K562 (cell line): ENCODE data around the gene FEZF1. TPM values are rescaled to one million over a fixed set of nuclear protein-coding genes. Genes with fewer than 3 reads are reported as not detected.

Source experiments
- ATAC-seq: fragments of 200-7000 bp; cut with Tn5 transposase; 3 replicates; pipeline ENCODE4 v1.9.1; 2020; ENCODE audit warnings: moderate library complexity
- BruUV-seq: library from RNA; stranded (reverse); fragments of 400-500 nt; replicated peaks from 2 replicates; lab custom pipeline; 2021; lab: Mats Ljungman, UMichigan
- CTCF ChIA-PET: fragments of 300-600 bp; formaldehyde crosslinking; extraction: SDS; loops from one replicate; lab custom pipeline; 2021; ENCODE audit warnings: low intra/inter-chr PET ratio; lab: Yijun Ruan, JAX
- POLR2A ChIA-PET: fragments of 300-600, 350-650 bp; sonication (Branson Sonifier 250); formaldehyde crosslinking; extraction: SDS; loops from one replicate; lab custom pipeline; 2021; ENCODE audit warnings: antibody characterized with exemption, inconsistent platforms; lab: Yijun Ruan, JAX
- DNase-seq, 4 experiments: peaks; one replicate each; pipeline versions ENCODE4 v3.0.0 to v3.0.0-alpha.2; 2011 to 2018; ENCODE audit warnings: low spot score in 3 of 4, mixed read lengths in 3 of 4; ENCODE audit errors: extremely low read depth in 1 of 4
- FAIRE-seq: peaks from 2 replicates; lab custom pipeline; 2011; peaks lifted over from hg19 to GRCh38; lab: Jason Lieb, UNC
- H2AFZ ChIP-seq: 2 replicates; pipeline ENCODE4 v1.6.0; 2011; ENCODE audit warnings: low read depth, low read length, control low read depth, inconsistent platforms
- H3K27ac ChIP-seq: fragments of 200-600 bp; 3 replicates; pipeline ENCODE4 v1.8.0; 2011; ENCODE audit warnings: low read depth, mild to moderate bottlenecking, control low read depth, inconsistent platforms, low read length, moderate library complexity, mixed read lengths; ENCODE audit errors: extremely low read depth
- H3K27me3 ChIP-seq, 2 experiments: fragments of 300-600 bp in 1 of 2; 2 replicates in 1 of 2; 3 replicates in 1 of 2; pipeline versions ENCODE4 v1.6.0 to v1.8.0; 2011; ENCODE audit warnings: inconsistent platforms in 2 of 2, low read length in 2 of 2, mild to moderate bottlenecking in 1 of 2, mixed read lengths in 1 of 2, moderate library complexity in 1 of 2; ENCODE audit not compliant: control insufficient read depth in 2 of 2, insufficient read depth in 2 of 2
- H3K36me3 ChIP-seq: fragments of 300-600 bp; 3 replicates; pipeline ENCODE4 v1.8.0; 2011; ENCODE audit warnings: mild to moderate bottlenecking, low read length, inconsistent platforms; ENCODE audit not compliant: control insufficient read depth, insufficient read depth
- H3K4me1 ChIP-seq, 2 experiments: fragments of 200-600 bp in 1 of 2; replicated peaks in 1 of 2; 2 replicates in 1 of 2; 3 replicates in 1 of 2; pipeline versions ENCODE4 v1.5.1 to v1.8.0; 2011; ENCODE audit warnings: inconsistent platforms in 2 of 2, low read length in 2 of 2, mild to moderate bottlenecking in 1 of 2, mixed read lengths in 1 of 2, moderate library complexity in 1 of 2; ENCODE audit not compliant: control insufficient read depth in 2 of 2, insufficient read depth in 2 of 2
- H3K4me2 ChIP-seq: 2 replicates; pipeline ENCODE4 v1.6.1; 2011; ENCODE audit warnings: low read length, control low read depth, inconsistent platforms, mixed read lengths; ENCODE audit not compliant: insufficient read depth
- H3K4me3 ChIP-seq: fragments of 200-600 bp; sonication (generic), shearing (Covaris generic); 2 replicates; pipeline ENCODE4 v1.5.1; 2016; ENCODE audit warnings: control low read depth, inconsistent platforms
- H3K79me2 ChIP-seq: fragments of 200-600 bp; 3 replicates; pipeline ENCODE4 v1.8.0; 2011; ENCODE audit warnings: low read length, inconsistent platforms; ENCODE audit not compliant: control insufficient read depth, insufficient read depth
- H3K9ac ChIP-seq, 2 experiments: 2 replicates each; pipeline versions ENCODE4 v1.6.0 to v1.6.1; 2011; ENCODE audit warnings: low read depth in 2 of 2, low read length in 2 of 2, control low read depth in 1 of 2, inconsistent platforms in 1 of 2, mild to moderate bottlenecking in 1 of 2, mixed read lengths in 1 of 2; ENCODE audit not compliant: insufficient read depth in 1 of 2
- H3K9me1 ChIP-seq: one replicate; pipeline ENCODE4 v1.6.0; 2011; ENCODE audit warnings: inconsistent platforms, mild to moderate bottlenecking, low read length, moderate library complexity; ENCODE audit not compliant: control insufficient read depth, insufficient read depth
- H3K9me3 ChIP-seq: replicated peaks from 2 replicates; pipeline ENCODE4 v1.5.1; 2011; ENCODE audit warnings: low read depth, low read length, inconsistent platforms; ENCODE audit not compliant: control insufficient read depth, insufficient read depth
- H4K20me1 ChIP-seq: replicated peaks from 2 replicates; pipeline ENCODE4 v1.6.1; 2011; ENCODE audit warnings: low read length, inconsistent platforms, mixed read lengths; ENCODE audit not compliant: control insufficient read depth, insufficient read depth
- BCLAF1 ChIP-seq, 2 experiments: fragments of 450-650 bp in 1 of 2; IDR thresholded peaks; 2 replicates each; pipeline ENCODE4 v1.6.1; 2011 to 2017; ENCODE audit warnings: low read depth in 2 of 2, antibody characterized with exemption in 1 of 2, borderline replicate concordance in 1 of 2, low read length in 1 of 2, mild to moderate bottlenecking in 1 of 2, mixed read lengths in 1 of 2; ENCODE audit not compliant: control insufficient read depth in 1 of 2
- CCAR2 ChIP-seq: fragments of 200-400 bp; formaldehyde crosslinking; IDR thresholded peaks from 2 replicates; pipeline ENCODE4 v1.6.1; 2017; ENCODE audit warnings: mild to moderate bottlenecking, low read depth, low read length
- DPF2 ChIP-seq: fragments of 450-650 bp; IDR thresholded peaks from 2 replicates; pipeline ENCODE4 v1.6.1; 2016
- HNRNPUL1 ChIP-seq: fragments of 200-400 bp; formaldehyde crosslinking; IDR thresholded peaks from 2 replicates; pipeline ENCODE4 v1.6.1; 2017; ENCODE audit warnings: low read length
- POLR2AphosphoS5 ChIP-seq: IDR thresholded peaks from 2 replicates; pipeline ENCODE4 v1.6.1; 2011; ENCODE audit warnings: mild to moderate bottlenecking, low read depth, low read length, moderate library complexity; ENCODE audit not compliant: control insufficient read depth, insufficient read depth
- PREB ChIP-seq: sonication (generic); formaldehyde crosslinking; IDR thresholded peaks from 2 replicates; pipeline ENCODE4 v1.8.1; 2023; ENCODE audit warnings: mild to moderate bottlenecking, missing genetic modification reagents
- WGBS: fragments of 100-300 bp; shearing (Covaris generic); methylation state at CpG from one replicate; pipeline ENCODE4 v1.1.6; 2016; ENCODE audit warnings: low coverage, mixed read lengths; ENCODE audit not compliant: insufficient coverage; ENCODE audit errors: missing lambda C conversion rate; 5-methylcytosine and 5-hydroxymethylcytosine counted together
- in situ Hi-C: fragments of 300-500 bp; cut with MboI; formaldehyde crosslinking; loops from 4 replicates; pipeline ENCODE4 v1.15.0; 2018; ENCODE audit warnings: inconsistent platforms, mixed read lengths
- intact Hi-C: fragments of 100-400 bp; cut with micrococcal nuclease; formaldehyde crosslinking; loops from 2 replicates; pipeline ENCODE4 v1.14.2; 2022
- polyA plus RNA-seq, 8 experiments: library from polyadenylated mRNA; depleted of rRNA in 4 of 8; stranded (reverse) in 5 of 8; unstranded in 3 of 8; fragments of >200 nt; fragmentation: Nextera tagmentation in 2 of 8; fragmentation: Illumina TruSeq in 1 of 8; extraction: Ambion mirVana in 2 of 8; extraction: Trizol in 1 of 8; gene quantifications; 2 replicates each; pipeline versions ENCODE4 v1.2.1 to v1.2.3, GENCODE V29; 2011 to 2014; ENCODE audit warnings: inconsistent platforms in 1 of 8, missing spikeins in 1 of 8
- total RNA-seq, 7 experiments: library from RNA; depleted of rRNA in 6 of 7; stranded (reverse); fragments of >200 nt in 6 of 7; fragmentation: Illumina TruSeq in 2 of 7; extraction: Trizol in 2 of 7; gene quantifications; 2 replicates each; pipeline versions ENCODE4 v1.2.1 to v1.2.3, GENCODE V29; 2011 to 2021; ENCODE audit warnings: low replicate concordance in 1 of 7

Gene FEZF1
- total and polyA plus RNA-seq, 9 of the 15 experiments (the other 6 are each of a cell fraction or from before 2014, with no cell fraction given): not detected

- Histone ChIP-seq H3K9me1 (no peaks in the 10 kb centered on the region), H3K27me3 (peaks cover 8 to 50% of the 10 kb centered on the region in 2 experiments; a peak in 4 of 5 replicates), H3K36me3 (no peaks in the 10 kb centered on the region), H4K20me1 (no peaks in the 10 kb centered on the region), H3K4me2 (no peak overlapping the region), H3K9me3 (no peaks in the 10 kb centered on the region), H3K79me2 (no peaks in the 10 kb centered on the region), H3K27ac (no peak overlapping the region), H2AFZ (no peak overlapping the region), H3K9ac (no peak overlapping the region), H3K4me3 (no peak overlapping the region), H3K4me1 (peaks cover 0 to 12% of the 10 kb centered on the region in 2 experiments; a peak in 1 of 5 replicates)
- CTCF ChIA-PET: no interaction called here
- no peak for DNase-seq
- in situ Hi-C loops (no loop called here), intact Hi-C loops (no loop called here)
- no peak for FAIRE-seq
- ATAC-seq: no peak
- WGBS: 0% methylated on average over 3 of the region's 3 CpGs
- POLR2A ChIA-PET: no interaction called here
- TF ChIP-seq POLR2AphosphoS5: no peak
- TF ChIP-seq HNRNPUL1: no peak
- no TSS peak for BruUV-seq
These were observed 4.9 kb upstream of the FEZF1 start for GRCh38 chr7:122309421-122309820.

GRCh38 chr7:122307228-122307621 is 2.7 kb upstream of the FEZF1 start:
- no peak overlapping the region for H3K4me2 ChIP-seq
- H3K4me3 ChIP-seq: no peak overlapping the region
- DNase-seq (no peak), ATAC-seq (no peak)
- no peaks in the 10 kb centered on the region for H3K36me3 ChIP-seq
- H3K9ac ChIP-seq: no peak overlapping the region
- no peaks in the 10 kb centered on the region for H3K9me3 ChIP-seq
- 0% methylated on average over 13 of the region's 13 CpGs for WGBS
- no peak overlapping the region for H2AFZ ChIP-seq
- no peak overlapping the region for H3K27ac ChIP-seq
- BruUV-seq: no TSS peak
- TF ChIP-seq BCLAF1 (IDR thresholded peaks at IDR 0.05; ENCODE audit: borderline replicate concordance in 1 of 2, control insufficient read depth in 1 of 2, low read depth in 2 of 2, low read length in 1 of 2) (no peak), DPF2 (no peak), CCAR2 (no peak), PREB (CRISPR knock-in tag) (no peak)
- TF ChIP-seq, all 486 proteins: peak for 0
- Histone ChIP-seq H3K79me2 (no peaks in the 10 kb centered on the region), H4K20me1 (no peaks in the 10 kb centered on the region), H3K9me1 (no peaks in the 10 kb centered on the region), H3K4me1 (peaks cover 0 to 18% of the 10 kb centered on the region in 2 experiments; a peak in 1 of 5 replicates), H3K27me3 (peaks cover 26 to 68% of the 10 kb centered on the region in 2 experiments; a peak in 4 of 5 replicates)
- CTCF ChIA-PET: no interaction called here
- FAIRE-seq: no peak
- in situ Hi-C loops (no loop called here), intact Hi-C loops (no loop called here)
- POLR2A ChIA-PET: no interaction called here
